Thoracic aorta (tissue), 2 donors: ENCODE data around the gene EBF4. TPM values are rescaled to one million over a fixed set of nuclear protein-coding genes. Genes with fewer than 3 reads are reported as not detected.

Experiments used
- ATAC-seq: fragments of 150-250 bp; one replicate; pipeline ENCODE4 v1.8.0; 2017; ENCODE audit warnings: low read depth; ENCODE audit not compliant: insufficient number of reproducible peaks, low FRiP score
- DNase-seq: peaks from one replicate; pipeline ENCODE4 v3.0.0-alpha.2; 2020; ENCODE audit warnings: low spot score
- H3K27ac ChIP-seq, 2 donors: fragments of 200-600 bp; sonication (generic); 1 replicate in 1 of 2; 2 replicates in 1 of 2; pipeline ENCODE4 v1.5.1; 2016; ENCODE audit warnings: mild to moderate bottlenecking in 2 of 2, moderate library complexity in 2 of 2
- H3K27me3 ChIP-seq: fragments of 200-600 bp; sonication (generic); replicated peaks from 2 replicates; pipeline ENCODE4 v1.6.0; 2016; ENCODE audit warnings: mild to moderate bottlenecking; ENCODE audit not compliant: insufficient read depth
- H3K36me3 ChIP-seq: fragments of 200-600 bp; sonication (generic); one replicate; pipeline ENCODE4 v1.5.1; 2016
- H3K4me1 ChIP-seq, 2 donors: fragments of 200-600 bp; sonication (generic); 1 replicate in 1 of 2; 2 replicates in 1 of 2; pipeline versions ENCODE4 v1.5.1 to v1.6.0; 2016; ENCODE audit warnings: low read depth in 2 of 2, mild to moderate bottlenecking in 1 of 2; ENCODE audit not compliant: control insufficient read depth in 1 of 2
- H3K4me3 ChIP-seq: fragments of 200-600 bp; sonication (generic); 2 replicates; pipeline ENCODE4 v1.5.1; 2016; ENCODE audit warnings: mild to moderate bottlenecking
- H3K9me3 ChIP-seq: fragments of 200-600 bp; sonication (generic); 2 replicates; pipeline ENCODE4 v1.5.1; 2016
- total RNA-seq, 2 donors: library from RNA; depleted of rRNA; stranded (reverse); fragments of >200 nt; gene quantifications; one replicate each; pipeline versions ENCODE4 v1.1.0 to v1.2.3, GENCODE V29; 2016
- TF ChIP-seq, protein P1 (sequence below): fragments of 200-600 bp; sonication (generic); IDR thresholded peaks from one replicate; pipeline ENCODE4 v1.5.1; 2019; ENCODE audit warnings: antibody characterized with exemption

Gene EBF4
- total RNA-seq, 2 donors from 2014 or later: 14.1 to 16.6 TPM

- TF ChIP-seq, protein P1, sequence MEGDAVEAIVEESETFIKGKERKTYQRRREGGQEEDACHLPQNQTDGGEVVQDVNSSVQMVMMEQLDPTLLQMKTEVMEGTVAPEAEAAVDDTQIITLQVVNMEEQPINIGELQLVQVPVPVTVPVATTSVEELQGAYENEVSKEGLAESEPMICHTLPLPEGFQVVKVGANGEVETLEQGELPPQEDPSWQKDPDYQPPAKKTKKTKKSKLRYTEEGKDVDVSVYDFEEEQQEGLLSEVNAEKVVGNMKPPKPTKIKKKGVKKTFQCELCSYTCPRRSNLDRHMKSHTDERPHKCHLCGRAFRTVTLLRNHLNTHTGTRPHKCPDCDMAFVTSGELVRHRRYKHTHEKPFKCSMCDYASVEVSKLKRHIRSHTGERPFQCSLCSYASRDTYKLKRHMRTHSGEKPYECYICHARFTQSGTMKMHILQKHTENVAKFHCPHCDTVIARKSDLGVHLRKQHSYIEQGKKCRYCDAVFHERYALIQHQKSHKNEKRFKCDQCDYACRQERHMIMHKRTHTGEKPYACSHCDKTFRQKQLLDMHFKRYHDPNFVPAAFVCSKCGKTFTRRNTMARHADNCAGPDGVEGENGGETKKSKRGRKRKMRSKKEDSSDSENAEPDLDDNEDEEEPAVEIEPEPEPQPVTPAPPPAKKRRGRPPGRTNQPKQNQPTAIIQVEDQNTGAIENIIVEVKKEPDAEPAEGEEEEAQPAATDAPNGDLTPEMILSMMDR: no peak
- no peaks in the 10 kb centered on the region for H3K36me3 ChIP-seq
- H3K27me3 ChIP-seq: no peaks in the 10 kb centered on the region
- no peaks in the 10 kb centered on the region for H3K4me1 ChIP-seq
- ATAC-seq: no peak
- H3K9me3 ChIP-seq: no peaks in the 10 kb centered on the region
- DNase-seq: no peak
- no peak overlapping the region for H3K4me3 ChIP-seq
- no peak overlapping the region for H3K27ac ChIP-seq
Measured at GRCh38 chr20:2707353-2708072, 14.9 kb downstream of the EBF4 start.

DNA sequence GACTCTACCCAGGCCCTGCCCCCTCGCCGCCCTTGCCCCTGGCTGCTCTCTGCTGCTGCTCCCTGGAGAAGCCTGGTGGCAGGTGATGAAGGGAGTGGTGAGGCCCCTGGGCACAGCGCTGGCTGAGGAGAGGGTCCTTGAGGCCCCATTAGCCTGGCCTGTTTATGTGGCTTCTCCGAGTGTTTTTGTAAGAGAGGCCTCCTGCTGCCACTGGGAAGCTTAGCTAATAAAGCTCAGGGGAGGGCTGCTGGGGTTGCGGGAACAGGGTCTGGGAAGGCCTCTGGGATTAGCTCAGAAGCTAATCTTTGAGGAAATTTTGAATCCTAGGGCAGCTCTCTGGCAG is 15.5 kb downstream of the EBF4 start:
- H3K4me1 ChIP-seq: no peaks in the 10 kb centered on the region
- ATAC-seq (no peak), DNase-seq (no peak)
- H3K27me3 ChIP-seq: no peaks in the 10 kb centered on the region
- no peak overlapping the region for H3K4me3 ChIP-seq
- H3K27ac ChIP-seq: no peak overlapping the region
- TF ChIP-seq, protein P1: no peak
- no peaks in the 10 kb centered on the region for H3K9me3 ChIP-seq
- no peaks in the 10 kb centered on the region for H3K36me3 ChIP-seq

DNA sequence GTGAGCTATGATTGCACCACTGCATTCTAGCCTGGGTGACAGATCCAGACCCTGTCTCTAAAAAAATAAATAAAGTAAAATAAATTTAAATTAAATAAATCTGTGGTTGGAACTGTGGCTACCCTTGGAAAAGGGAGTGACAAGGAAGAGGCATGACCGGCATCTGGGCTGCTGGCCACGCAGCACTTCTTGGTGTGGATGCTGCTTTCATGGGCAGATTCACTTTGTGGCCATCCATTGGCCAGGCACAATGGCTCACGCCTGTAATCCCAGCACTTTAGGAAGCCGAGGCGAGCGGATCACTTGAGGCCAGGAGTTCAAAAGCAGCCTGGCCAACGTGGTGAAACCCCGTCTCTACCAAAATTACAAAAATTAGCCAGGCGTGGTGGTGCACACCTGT is 16.1 kb downstream of the EBF4 start:
- no peak for ATAC-seq
- no peak for DNase-seq
- H3K27ac ChIP-seq: no peak overlapping the region
- no peaks in the 10 kb centered on the region for H3K9me3 ChIP-seq
- no peaks in the 10 kb centered on the region for H3K27me3 ChIP-seq
- H3K4me3 ChIP-seq: no peak overlapping the region
- no peaks in the 10 kb centered on the region for H3K36me3 ChIP-seq
- no peaks in the 10 kb centered on the region for H3K4me1 ChIP-seq
- TF ChIP-seq, protein P1: no peak

GRCh38 chr20:2709205-2709981 is 16.8 kb downstream of the EBF4 start:
- Histone ChIP-seq H3K27ac (no peak overlapping the region), H3K4me1 (no peaks in the 10 kb centered on the region), H3K27me3 (no peaks in the 10 kb centered on the region), H3K9me3 (no peaks in the 10 kb centered on the region), H3K4me3 (no peak overlapping the region), H3K36me3 (no peaks in the 10 kb centered on the region)
- ATAC-seq (no peak), DNase-seq (no peak)
- TF ChIP-seq, protein P1: no peak

DNA sequence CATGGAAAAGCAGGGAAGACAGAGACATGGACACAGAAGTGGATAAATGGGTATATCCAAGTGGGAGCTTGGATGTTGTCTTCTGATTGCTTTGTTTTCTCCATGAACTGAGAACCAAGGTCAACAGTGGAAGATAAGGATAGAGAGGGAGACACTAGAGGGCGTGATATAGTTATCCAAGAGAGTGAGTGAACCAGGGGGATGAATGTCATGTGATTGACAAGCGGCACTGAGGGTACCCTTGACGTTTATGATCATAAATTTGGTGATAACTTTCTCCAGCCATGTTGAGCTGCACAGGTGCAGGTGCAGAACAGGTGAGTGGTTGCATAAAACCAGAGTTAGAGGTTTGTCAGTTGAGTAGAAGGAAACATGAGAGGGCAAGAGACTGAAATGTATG is 20.7 kb downstream of the EBF4 start:
- DNase-seq (no peak), ATAC-seq (no peak)
- H3K4me3 ChIP-seq: no peak overlapping the region
- peaks cover 11% of the 10 kb centered on the region for H3K9me3 ChIP-seq
- no peaks in the 10 kb centered on the region for H3K36me3 ChIP-seq
- no peaks in the 10 kb centered on the region for H3K4me1 ChIP-seq
- TF ChIP-seq, protein P1: no peak
- no peak overlapping the region for H3K27ac ChIP-seq
- no peaks in the 10 kb centered on the region for H3K27me3 ChIP-seq
